ENCODE measurements around the gene COL6A1.
"Not testable (repeated sequence)": the region's sequence is repeated elsewhere in the genome, so short reads cannot be mapped to it uniquely, and the experiment has no call there.

DNA sequence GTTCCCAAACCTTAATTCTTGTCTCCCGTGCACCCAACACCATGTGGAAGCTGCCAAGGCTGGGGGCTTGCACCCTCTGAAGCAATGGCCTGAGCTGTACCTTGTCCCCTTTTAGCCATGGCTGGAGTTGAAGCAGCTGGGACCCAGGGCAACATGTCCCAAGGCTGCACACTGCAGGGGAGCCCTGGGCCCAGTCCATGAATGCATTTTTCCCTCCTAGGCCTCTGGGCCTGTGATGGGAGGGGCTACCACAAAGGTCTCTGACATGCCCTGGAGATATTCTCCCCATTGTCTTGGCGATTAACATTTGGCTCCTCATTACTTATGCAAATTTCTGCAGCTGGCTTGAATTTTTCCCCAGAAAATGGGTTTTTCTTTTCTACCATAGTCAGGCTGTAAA lies 20.2 kb upstream of the COL6A1 start:
- TF ChIP-seq, protein P1, sequence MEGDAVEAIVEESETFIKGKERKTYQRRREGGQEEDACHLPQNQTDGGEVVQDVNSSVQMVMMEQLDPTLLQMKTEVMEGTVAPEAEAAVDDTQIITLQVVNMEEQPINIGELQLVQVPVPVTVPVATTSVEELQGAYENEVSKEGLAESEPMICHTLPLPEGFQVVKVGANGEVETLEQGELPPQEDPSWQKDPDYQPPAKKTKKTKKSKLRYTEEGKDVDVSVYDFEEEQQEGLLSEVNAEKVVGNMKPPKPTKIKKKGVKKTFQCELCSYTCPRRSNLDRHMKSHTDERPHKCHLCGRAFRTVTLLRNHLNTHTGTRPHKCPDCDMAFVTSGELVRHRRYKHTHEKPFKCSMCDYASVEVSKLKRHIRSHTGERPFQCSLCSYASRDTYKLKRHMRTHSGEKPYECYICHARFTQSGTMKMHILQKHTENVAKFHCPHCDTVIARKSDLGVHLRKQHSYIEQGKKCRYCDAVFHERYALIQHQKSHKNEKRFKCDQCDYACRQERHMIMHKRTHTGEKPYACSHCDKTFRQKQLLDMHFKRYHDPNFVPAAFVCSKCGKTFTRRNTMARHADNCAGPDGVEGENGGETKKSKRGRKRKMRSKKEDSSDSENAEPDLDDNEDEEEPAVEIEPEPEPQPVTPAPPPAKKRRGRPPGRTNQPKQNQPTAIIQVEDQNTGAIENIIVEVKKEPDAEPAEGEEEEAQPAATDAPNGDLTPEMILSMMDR (IDR thresholded peaks at IDR 0.05; ENCODE audit: borderline replicate concordance, extremely low read depth, low read length, poor library complexity, severe bottlenecking) = not testable (repeated sequence)
- not testable (repeated sequence) for TF ChIP-seq EZH2 (IDR thresholded peaks at IDR 0.05; ENCODE audit: borderline replicate concordance, low read depth, low read length, severe bottlenecking)
